Fibroblast of upper back skin (primary cell): ENCODE measurements around the gene MUC21.
"Not testable (repeated sequence)": the region's sequence is repeated elsewhere in the genome, so short reads cannot be mapped to it uniquely, and the experiment has no call there.

ENCODE experiments used
- DNase-seq: peaks from one replicate; pipeline ENCODE4 v3.0.0-alpha.2; 2013

MUC21 gene

DNA sequence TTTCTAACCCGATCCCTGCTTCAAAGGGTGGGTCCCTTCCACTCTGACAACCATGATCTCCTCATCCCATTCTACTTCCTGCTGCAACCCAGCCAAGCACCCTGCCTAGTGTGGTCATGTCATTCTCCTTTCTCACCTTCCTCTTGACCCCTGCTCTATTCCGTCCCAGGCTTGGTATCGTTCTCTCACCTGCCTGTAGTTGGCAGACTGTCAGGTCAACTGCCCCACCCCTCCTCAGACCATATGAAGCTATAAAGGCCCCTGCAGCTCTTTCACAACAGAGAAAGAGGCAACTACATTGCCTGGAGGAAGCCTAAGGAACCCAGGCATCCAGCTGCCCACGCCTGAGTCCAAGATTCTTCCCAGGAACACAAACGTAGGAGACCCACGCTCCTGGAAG is at the start of gene MUC21:
MUC21 (plus strand) TSS at position 280 of the 400 bp plus-strand sequence. CDS start 241 bp downstream, outside the sequence.
- DNase-seq, result no peak

DNA sequence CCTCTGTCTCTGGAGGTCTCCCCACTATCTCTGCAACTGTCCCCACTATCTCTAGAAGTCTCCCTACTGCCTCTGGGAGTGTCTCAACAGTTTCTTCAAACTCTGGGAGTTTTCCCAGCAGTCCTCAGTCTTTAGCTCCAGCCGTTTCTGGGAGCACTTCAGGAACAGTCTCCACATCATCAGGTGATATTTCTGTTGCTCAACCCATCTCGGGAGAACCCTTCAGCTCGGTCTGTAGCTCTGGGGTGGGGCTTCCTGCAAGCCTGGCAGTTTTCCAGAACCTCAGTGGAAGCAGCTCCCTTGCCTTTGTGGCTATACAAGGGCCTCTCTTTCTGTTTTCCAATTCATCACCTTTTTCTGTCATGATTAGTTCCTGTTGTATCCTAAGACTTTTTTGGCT is 48.5 kb upstream of the MUC21 start:
- peak; percentile 12 for DNase-seq

DNA sequence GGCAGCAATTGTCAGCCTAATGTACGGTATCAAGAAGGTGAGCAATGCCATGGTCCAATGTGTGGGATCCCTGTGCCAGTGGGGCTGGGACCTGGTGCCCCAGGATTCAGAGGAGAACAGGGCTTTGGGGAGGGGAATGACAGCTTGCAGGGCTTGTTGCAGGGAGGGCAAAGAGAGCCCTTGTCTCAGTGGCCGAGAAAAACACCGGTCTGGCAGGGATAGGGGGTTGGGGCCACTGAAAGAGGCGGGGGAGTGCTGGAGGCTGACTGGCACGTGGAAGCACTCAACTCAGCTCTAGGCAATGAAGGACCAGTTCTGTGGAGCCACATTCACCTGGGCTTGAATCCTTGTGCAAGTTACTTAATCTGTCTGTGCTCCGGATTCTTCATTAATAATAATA is 46.3 kb upstream of the MUC21 start:
- DNase-seq, result no peak

- no peak for DNase-seq
Observed at GRCh38 chr6:30938730-30939129, 44.8 kb upstream of the MUC21 start.

DNA sequence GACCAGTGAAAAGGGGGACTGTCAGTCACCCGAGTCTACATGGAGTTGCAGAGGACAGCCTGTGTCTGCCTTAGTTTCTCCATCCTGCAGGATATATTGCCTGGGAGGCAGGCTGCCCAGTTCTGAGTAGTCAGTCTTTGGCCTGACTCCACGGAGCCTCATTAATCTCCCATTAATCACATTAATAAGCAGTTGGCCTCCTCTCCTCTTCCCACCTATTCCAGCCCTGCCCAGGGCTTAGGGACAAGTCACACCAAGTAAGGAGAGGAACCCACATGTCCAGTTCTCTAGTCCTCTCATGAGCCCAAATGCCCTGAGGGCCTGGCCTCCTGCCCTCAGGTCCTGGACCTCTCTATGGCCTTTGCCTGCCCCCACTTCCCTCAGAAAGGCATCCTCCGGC is 44.0 kb upstream of the MUC21 start:
- no peak for DNase-seq

DNA sequence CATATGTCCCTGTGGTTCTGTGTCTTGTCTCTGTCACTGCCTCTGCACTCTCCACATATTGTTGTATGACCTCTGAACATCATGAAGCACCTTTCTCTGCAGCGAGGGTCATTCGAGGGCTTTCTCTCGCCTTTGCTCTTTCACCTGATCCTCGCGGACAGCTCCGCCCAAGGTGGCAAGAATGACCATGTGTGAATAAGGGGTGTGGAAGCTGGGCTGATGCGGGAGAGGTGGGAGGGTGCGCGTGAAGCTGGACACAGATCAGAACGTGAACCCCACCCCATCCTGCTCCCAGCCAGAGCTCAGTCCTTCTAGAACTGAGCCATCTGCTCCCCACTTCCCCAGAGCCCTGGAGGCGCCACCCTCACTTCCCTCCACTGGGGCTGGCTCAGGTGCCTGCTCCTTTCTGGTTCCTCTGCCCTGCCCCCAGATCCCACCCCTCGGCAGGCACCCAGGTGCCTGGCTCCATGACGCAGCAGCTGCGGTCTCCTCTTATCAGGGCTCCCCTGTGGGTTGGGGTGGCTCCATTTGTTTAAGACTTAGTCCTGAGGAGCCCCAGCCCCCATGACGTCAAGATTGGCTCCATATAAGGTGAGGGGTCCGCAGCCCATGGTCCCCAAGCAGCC is 43.0 kb upstream of the MUC21 start, which contains the start of gene MUCL3:
MUCL3 (plus strand) TSS at position 613 of the 626 bp plus-strand sequence. CDS start 27 bp downstream, outside the sequence.
- no peak for DNase-seq

- peak; percentile 89 for DNase-seq
Observed at GRCh38 chr6:30942338-30943060, 41.0 kb upstream of the MUC21 start.

GRCh38 chr6:30944051-30944450 is 39.5 kb upstream of the MUC21 start:
- no peak for DNase-seq

DNA sequence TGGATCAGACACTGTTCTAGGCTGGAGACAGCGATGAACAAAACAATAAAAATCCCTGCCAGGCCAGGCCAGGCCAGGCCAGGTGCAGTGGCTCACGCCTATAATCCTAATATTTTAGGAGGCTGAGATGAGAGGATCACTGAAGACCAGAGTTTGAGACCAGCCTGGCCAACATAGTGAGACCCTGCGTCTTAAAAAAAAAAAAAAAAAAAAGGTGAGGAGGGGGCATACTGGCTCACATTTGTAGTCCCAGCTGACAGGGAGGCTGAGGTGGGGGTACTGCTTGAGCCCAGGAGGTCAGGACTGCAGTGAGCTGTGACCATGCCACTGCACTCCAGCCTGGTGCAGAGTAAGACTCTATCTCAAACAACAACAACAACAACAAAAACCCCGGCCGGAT is 38.2 kb upstream of the MUC21 start:
- DNase-seq, result no peak

DNA sequence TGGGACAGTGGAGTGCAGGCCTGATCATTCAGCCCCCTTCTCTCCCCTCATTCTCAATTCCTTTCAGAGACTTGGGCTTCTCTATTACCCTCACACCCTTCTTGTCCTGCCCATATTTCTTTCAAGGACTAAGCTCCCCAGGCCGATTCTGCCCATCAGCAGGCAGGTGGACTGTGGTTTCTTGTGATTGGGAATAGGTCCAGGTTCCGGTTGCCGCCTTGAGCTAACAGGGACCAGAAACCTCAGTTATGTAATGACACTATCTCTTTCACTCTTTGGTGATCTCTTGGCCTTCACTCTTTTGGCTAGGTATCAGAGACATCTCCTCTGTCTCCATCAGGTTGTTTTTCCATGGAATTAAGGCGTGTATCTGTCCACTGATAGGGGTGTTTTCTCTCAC is 36.3 kb upstream of the MUC21 start:
- DNase-seq, result no peak

DNA sequence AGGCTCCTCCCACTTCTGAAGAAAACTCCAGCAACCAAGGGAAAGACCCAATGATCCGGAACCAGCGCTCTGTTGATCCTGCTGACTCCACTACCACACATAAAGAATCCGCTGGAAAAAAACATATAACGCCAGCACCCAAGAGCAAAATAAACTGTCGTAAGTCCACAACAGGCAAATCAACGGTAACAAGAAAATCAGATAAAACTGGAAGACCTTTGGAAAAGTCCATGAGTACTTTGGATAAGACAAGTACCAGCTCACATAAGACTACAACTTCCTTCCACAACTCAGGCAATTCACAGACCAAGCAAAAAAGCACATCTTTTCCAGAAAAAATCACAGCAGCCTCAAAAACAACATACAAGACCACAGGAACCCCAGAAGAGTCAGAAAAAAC is 34.7 kb upstream of the MUC21 start:
- DNase-seq, result no peak

- no peak for DNase-seq
Observed at GRCh38 chr6:30951907-30952469, 31.5 kb upstream of the MUC21 start.

GRCh38 chr6:30954631-30955366 is 28.7 kb upstream of the MUC21 start:
- no peak for DNase-seq

GRCh38 chr6:30955367-30956042 is 28.0 kb upstream of the MUC21 start:
- peak; percentile 49 for DNase-seq

DNA sequence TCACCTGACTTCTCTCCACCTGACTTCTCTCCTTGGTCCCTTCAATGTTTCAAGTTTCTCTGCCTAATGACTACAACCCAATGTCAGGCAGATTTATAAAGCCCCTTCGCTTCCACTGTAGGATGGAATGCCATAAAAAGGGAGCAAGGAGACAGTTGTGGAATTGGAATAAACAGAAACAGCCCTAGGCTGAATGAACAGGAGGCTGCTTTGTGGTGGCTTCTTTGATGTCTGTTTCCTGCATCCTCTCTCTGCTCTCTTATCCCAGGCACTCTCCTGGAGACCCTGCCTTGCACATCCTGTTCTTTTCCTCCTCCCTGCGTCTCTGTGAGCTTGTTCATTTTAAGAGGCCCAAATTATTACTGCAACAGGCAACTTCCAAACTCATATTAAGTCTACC is 25.8 kb upstream of the MUC21 start:
- no peak for DNase-seq

DNA sequence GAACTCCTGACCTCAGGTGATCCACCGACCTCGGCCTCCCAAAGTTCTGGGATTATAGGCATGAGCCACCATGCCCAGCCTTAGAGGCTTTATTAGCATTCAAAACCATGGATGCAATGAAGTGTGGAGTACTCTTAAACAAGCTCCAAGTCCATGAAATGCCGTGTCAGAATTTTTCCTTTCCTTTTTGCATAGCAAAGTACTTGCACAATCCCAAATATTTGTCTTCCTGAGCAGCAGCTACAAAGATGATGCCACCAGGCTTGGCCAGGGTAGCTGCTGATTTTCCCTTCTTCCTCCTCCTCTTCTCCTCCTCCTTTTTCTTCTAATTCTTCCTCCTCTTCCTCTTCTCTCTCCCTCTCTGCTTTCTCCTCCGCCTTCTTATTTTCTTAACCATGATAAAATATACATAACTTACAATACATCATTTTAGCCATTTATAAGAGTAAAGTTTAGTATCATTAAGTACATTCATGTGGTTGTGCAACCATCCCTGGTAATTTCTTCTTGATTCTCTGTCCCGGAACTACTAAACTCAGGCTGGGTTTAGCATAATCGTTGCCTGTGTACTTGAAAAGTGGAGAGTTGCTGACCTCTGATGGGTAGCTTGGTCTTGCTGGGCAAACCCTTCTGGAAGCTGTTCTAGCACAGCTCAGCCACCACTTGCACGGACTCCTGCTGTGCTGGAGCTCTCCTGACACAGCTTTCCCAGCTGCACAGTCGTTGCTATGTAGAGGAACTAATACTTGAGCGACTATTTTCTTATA is 22.4 kb upstream of the MUC21 start:
- DNase-seq, result no peak

DNA sequence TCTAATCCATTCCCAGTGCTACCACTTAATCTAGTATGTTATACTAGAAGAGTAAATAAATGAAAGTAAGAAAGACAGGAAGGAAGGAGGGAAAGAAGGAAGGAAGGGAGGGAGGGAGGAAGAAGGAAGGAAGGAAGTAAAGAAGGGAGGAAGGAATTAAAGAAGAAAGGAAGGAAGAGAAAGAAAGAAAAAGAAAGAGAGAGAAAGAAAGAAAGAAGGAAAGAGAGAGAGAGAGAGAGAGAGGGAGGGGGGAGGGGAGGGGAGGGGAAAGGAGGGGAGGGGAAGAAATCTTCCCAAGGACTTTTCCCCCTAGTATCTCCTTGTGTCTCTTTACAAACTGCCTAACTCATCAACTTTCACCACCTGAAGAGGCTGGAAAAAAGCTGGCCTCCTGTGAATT is 20.8 kb upstream of the MUC21 start:
- no peak for DNase-seq

DNA sequence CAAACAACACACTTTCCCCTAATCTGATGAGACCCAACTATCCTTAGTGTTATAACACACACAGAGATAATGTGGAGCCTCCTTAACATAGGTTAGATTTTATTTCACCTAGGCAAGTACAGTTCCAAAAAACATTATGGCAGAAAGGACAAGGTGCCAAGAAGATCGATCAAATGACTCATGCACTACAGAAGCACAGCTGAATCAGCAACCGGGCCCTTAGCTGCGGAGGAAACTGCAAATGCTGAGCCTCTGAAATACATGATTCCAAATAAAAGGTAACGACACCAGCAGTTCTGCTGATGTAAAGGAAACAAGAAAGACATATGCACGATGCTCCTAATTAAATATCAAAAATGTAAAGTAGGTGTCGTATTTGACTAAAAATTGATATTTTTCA is 19.9 kb upstream of the MUC21 start:
- peak; percentile 32 for DNase-seq

- no peak for DNase-seq
Observed at GRCh38 chr6:30964075-30964474, 19.4 kb upstream of the MUC21 start.

DNA sequence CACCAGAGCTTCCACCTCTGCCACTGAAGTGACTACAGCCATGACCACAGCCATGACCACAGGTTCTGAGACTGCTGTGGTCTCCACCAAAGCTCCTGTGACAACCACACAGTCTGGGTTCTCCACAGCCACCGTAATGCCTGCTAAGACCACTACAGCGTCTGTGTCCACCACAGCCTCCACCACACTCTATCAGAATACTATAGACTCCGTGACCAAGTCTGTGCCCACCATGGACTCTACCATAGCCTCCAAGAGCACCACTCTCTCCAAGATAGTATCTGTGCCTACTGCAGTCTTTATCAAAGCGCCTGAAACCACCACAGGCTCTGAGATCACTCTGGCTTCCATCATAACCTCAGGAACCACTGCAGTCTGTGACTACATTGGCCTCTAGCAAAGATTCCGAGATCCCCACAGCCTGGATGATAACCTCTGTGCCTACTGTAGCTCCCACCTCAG is 18.3 kb upstream of the MUC21 start:
- no peak for DNase-seq

DNA sequence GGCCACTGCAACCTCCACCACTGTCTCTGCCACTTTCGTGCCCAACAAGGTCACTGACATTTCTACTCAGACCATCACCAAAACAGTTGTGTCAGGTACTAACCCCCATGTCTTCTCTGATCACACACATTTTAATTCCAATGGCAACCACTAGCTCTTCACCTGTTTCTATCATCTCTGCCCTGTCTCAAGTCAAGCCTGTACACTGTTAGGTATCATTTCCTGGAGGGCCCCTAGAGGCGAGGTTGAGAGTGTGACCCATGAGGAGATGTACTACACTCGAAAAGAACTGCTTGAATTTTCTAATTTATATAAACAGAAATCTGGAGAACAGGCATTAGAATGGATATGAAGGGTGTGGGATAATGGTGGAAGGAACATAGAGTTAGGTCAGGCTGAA is 17.4 kb upstream of the MUC21 start:
- DNase-seq, result no peak

DNA sequence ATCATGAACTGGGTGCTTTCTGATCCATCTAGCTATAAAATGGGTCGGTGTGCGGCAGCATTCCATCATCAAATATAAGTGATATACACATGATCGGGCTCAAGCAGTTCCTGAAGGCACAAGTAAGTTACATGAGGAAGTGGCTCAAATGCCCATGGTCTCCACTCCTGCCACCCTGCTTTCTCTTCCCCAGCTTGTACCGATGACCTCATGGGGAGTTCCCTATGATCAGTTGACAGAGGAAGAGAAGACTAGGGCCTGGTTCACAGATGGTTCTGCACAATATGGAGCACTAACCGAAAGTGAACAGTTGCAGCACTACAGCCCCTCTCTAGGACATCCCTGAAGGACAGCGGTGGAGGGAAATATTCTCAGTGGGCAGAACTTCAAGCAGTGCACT is 14.3 kb upstream of the MUC21 start:
- not testable (repeated sequence) for DNase-seq
